Measurements from ENCODE around the gene COL4A3. TPM values are rescaled to one million over a fixed set of nuclear protein-coding genes. Genes with fewer than 3 reads are reported as not detected.

The COL4A3 gene
- polyA plus RNA-seq, 1 donor (not counting 4 experiments of a cell fraction or from before 2014, with no cell fraction given) = not detected

- no peak for DNase-seq (ENCODE audit: low read depth, low spot score)
- Histone ChIP-seq H4K20me1 (ENCODE audit: control insufficient read depth, extremely low read depth, insufficient read depth, low read length) (no peaks in the 10 kb centered on the region), H3K4me1 (ENCODE audit: control insufficient read depth, extremely low read depth, insufficient read depth, low read length) (peaks cover 9% of the 10 kb centered on the region), H3K4me2 (ENCODE audit: control insufficient read depth, extremely low read depth, insufficient read depth, low read depth, low read length) (peak overlapping the region; percentile 78), H2AFZ (ENCODE audit: control insufficient read depth, low read length) (peak overlapping the region; percentile 78), H3K79me2 (ENCODE audit: control insufficient read depth, insufficient read depth, low read length) (peaks cover 48% of the 10 kb centered on the region), H3K9me1 (ENCODE audit: control insufficient read depth, extremely low read depth, insufficient read depth, low read length) (no peaks in the 10 kb centered on the region), H3K27me3 (ENCODE audit: control insufficient read depth, extremely low read depth, insufficient read depth, low read length) (no peaks in the 10 kb centered on the region), H3K4me3 (ENCODE audit: control insufficient read depth in 2 of 3, extremely low read depth in 1 of 3, insufficient read depth in 2 of 3, low read depth in 1 of 3, low read length in 3 of 3) (peak overlapping the region; percentile 95 to 98 (median 97)), H3K36me3 (ENCODE audit: control insufficient read depth in 2 of 2, extremely low read depth in 1 of 2, insufficient read depth in 2 of 2, low read length in 2 of 2) (no peaks in the 10 kb centered on the region), H3K9me3 (ENCODE audit: control insufficient read depth, low read depth, low read length) (no peaks in the 10 kb centered on the region), H3K27ac (ENCODE audit: control insufficient read depth, insufficient read depth, low read length) (peak overlapping the region; percentile 85), H3K9ac (ENCODE audit: control insufficient read depth, extremely low read depth, insufficient read depth, low read length) (peak overlapping the region; percentile 88)
- no peak for FAIRE-seq
- dilution Hi-C loops (cut with MboI; ENCODE audit: extremely low pct_ligation_motif_present, low sequenced_read_pairs) = no loop called here
- TF ChIP-seq EZH2 (IDR thresholded peaks at IDR 0.05; ENCODE audit: low read length) (no peak), CTCF (optimal IDR thresholded peaks at IDR 0.05 in 1 of 3, IDR thresholded peaks at IDR 0.05 in 1 of 3, conservative IDR thresholded peaks at IDR 0.05 in 1 of 3; ENCODE audit: extremely low read depth in 1 of 3, insufficient read depth in 2 of 3, low read length in 3 of 3) (peak in 1 of 3 experiments; percentile 4)
These were observed 161.4 kb downstream of the COL4A3 start for GRCh38 chr2:227325839-227326195.

- dilution Hi-C loops (cut with MboI; ENCODE audit: extremely low pct_ligation_motif_present, low sequenced_read_pairs) = no loop called here
- Histone ChIP-seq H3K4me3 (ENCODE audit: control insufficient read depth in 2 of 3, extremely low read depth in 1 of 3, insufficient read depth in 2 of 3, low read depth in 1 of 3, low read length in 3 of 3) (peak overlapping the region in 1 of 3 experiments; percentile 98), H2AFZ (ENCODE audit: control insufficient read depth, low read length) (no peak overlapping the region), H4K20me1 (ENCODE audit: control insufficient read depth, extremely low read depth, insufficient read depth, low read length) (no peaks in the 10 kb centered on the region), H3K9me3 (ENCODE audit: control insufficient read depth, low read depth, low read length) (no peaks in the 10 kb centered on the region), H3K36me3 (ENCODE audit: control insufficient read depth in 2 of 2, extremely low read depth in 1 of 2, insufficient read depth in 2 of 2, low read length in 2 of 2) (no peaks in the 10 kb centered on the region), H3K79me2 (ENCODE audit: control insufficient read depth, insufficient read depth, low read length) (peaks cover 52% of the 10 kb centered on the region), H3K27me3 (ENCODE audit: control insufficient read depth, extremely low read depth, insufficient read depth, low read length) (no peaks in the 10 kb centered on the region), H3K4me2 (ENCODE audit: control insufficient read depth, extremely low read depth, insufficient read depth, low read depth, low read length) (peak overlapping the region; percentile 78), H3K27ac (ENCODE audit: control insufficient read depth, insufficient read depth, low read length) (no peak overlapping the region), H3K9ac (ENCODE audit: control insufficient read depth, extremely low read depth, insufficient read depth, low read length) (no peak overlapping the region), H3K9me1 (ENCODE audit: control insufficient read depth, extremely low read depth, insufficient read depth, low read length) (no peaks in the 10 kb centered on the region), H3K4me1 (ENCODE audit: control insufficient read depth, extremely low read depth, insufficient read depth, low read length) (peaks cover 9% of the 10 kb centered on the region)
- DNase-seq (ENCODE audit: low read depth, low spot score) (no peak), FAIRE-seq (no peak)
- no peak for TF ChIP-seq EZH2 (IDR thresholded peaks at IDR 0.05; ENCODE audit: low read length)
These were observed 162.4 kb downstream of the COL4A3 start for GRCh38 chr2:227326783-227327182.

- no peak overlapping the region for H2AFZ ChIP-seq (ENCODE audit: control insufficient read depth, low read length)
- H3K27me3 ChIP-seq (ENCODE audit: control insufficient read depth, extremely low read depth, insufficient read depth, low read length) = no peaks in the 10 kb centered on the region
- peaks cover 5% of the 10 kb centered on the region for H3K79me2 ChIP-seq (ENCODE audit: control insufficient read depth, insufficient read depth, low read length)
- H4K20me1 ChIP-seq (ENCODE audit: control insufficient read depth, extremely low read depth, insufficient read depth, low read length) = no peaks in the 10 kb centered on the region
- no peaks in the 10 kb centered on the region for H3K9me1 ChIP-seq (ENCODE audit: control insufficient read depth, extremely low read depth, insufficient read depth, low read length)
- no peak for DNase-seq (ENCODE audit: low read depth, low spot score)
- TF ChIP-seq EZH2 (IDR thresholded peaks at IDR 0.05; ENCODE audit: low read length) (no peak), CTCF (optimal IDR thresholded peaks at IDR 0.05 in 1 of 3, IDR thresholded peaks at IDR 0.05 in 1 of 3, conservative IDR thresholded peaks at IDR 0.05 in 1 of 3; ENCODE audit: extremely low read depth in 1 of 3, insufficient read depth in 2 of 3, low read length in 3 of 3) (no peak)
- no peak for FAIRE-seq
- H3K4me3 ChIP-seq (ENCODE audit: control insufficient read depth in 2 of 3, extremely low read depth in 1 of 3, insufficient read depth in 2 of 3, low read depth in 1 of 3, low read length in 3 of 3) = no peak overlapping the region
- no peak overlapping the region for H3K9ac ChIP-seq (ENCODE audit: control insufficient read depth, extremely low read depth, insufficient read depth, low read length)
- no peaks in the 10 kb centered on the region for H3K4me1 ChIP-seq (ENCODE audit: control insufficient read depth, extremely low read depth, insufficient read depth, low read length)
- H3K36me3 ChIP-seq (ENCODE audit: control insufficient read depth in 2 of 2, extremely low read depth in 1 of 2, insufficient read depth in 2 of 2, low read length in 2 of 2) = peaks cover 7 to 11% of the 10 kb centered on the region in 2 experiments
- dilution Hi-C loops (cut with MboI; ENCODE audit: extremely low pct_ligation_motif_present, low sequenced_read_pairs) = no loop called here
- H3K9me3 ChIP-seq (ENCODE audit: control insufficient read depth, low read depth, low read length) = no peaks in the 10 kb centered on the region
- H3K4me2 ChIP-seq (ENCODE audit: control insufficient read depth, extremely low read depth, insufficient read depth, low read depth, low read length) = no peak overlapping the region
- no peak overlapping the region for H3K27ac ChIP-seq (ENCODE audit: control insufficient read depth, insufficient read depth, low read length)
These were observed 171.3 kb downstream of the COL4A3 start for GRCh38 chr2:227335713-227336112.

Measured in keratinocyte (primary cell).